HepG2 (cell line): ENCODE results near the gene UNG. TPM values are rescaled to one million over a fixed set of nuclear protein-coding genes. Genes with fewer than 3 reads are reported as not detected.

Experiments used
- CREM ChIP-seq, 2 experiments: sonication (generic) in 1 of 2; formaldehyde crosslinking in 1 of 2; IDR thresholded peaks; 2 replicates each; pipeline versions ENCODE4 v1.4.0 to v1.6.1; 2016 to 2020; ENCODE audit warnings: antibody characterized with exemption in 1 of 2, mild to moderate bottlenecking in 1 of 2, missing genetic modification reagents in 1 of 2
- DRAP1 ChIP-seq: IDR thresholded peaks from 2 replicates; pipeline ENCODE4 v1.6.1; 2016; ENCODE audit warnings: missing genetic modification reagents, missing compliant biosample characterization
- GATAD1 ChIP-seq: IDR thresholded peaks from 2 replicates; pipeline ENCODE4 v1.6.1; 2016; ENCODE audit warnings: missing genetic modification reagents, missing compliant biosample characterization
- IRF2 ChIP-seq: IDR thresholded peaks from 2 replicates; pipeline ENCODE4 v1.6.1; 2018; ENCODE audit warnings: missing genetic modification reagents, missing compliant biosample characterization
- KDM5A ChIP-seq: fragments of 200-600 bp; sonication (generic); IDR thresholded peaks from 2 replicates; pipeline ENCODE4 v1.7.0; 2018; ENCODE audit warnings: antibody characterized with exemption, mild to moderate bottlenecking, low read length, borderline replicate concordance
- NFIB ChIP-seq: sonication (generic); formaldehyde crosslinking; IDR thresholded peaks from 2 replicates; pipeline ENCODE4 v1.9.0; 2021; ENCODE audit warnings: missing genetic modification reagents, mild to moderate bottlenecking, borderline replicate concordance
- POLR2G ChIP-seq: fragments of 200-400 bp; formaldehyde crosslinking; IDR thresholded peaks from 2 replicates; pipeline ENCODE4 v1.6.1; 2018; ENCODE audit warnings: mild to moderate bottlenecking, low read depth, low read length, moderate library complexity
- RBFOX2 ChIP-seq: fragments of 200-400 bp; formaldehyde crosslinking; IDR thresholded peaks from 2 replicates; pipeline ENCODE4 v1.6.1; 2017; ENCODE audit warnings: low read depth, mild to moderate bottlenecking, low read length
- SOX5 ChIP-seq: IDR thresholded peaks from 2 replicates; pipeline ENCODE4 v1.6.1; 2016; ENCODE audit warnings: borderline replicate concordance
- SOX6 ChIP-seq, 2 experiments: fragments of 450-650 bp in 1 of 2; sonication (generic) in 1 of 2; formaldehyde crosslinking in 1 of 2; IDR thresholded peaks; 2 replicates each; pipeline versions ENCODE4 v1.4.0 to v1.6.1; 2017 to 2020; ENCODE audit warnings: antibody characterized with exemption in 1 of 2, mild to moderate bottlenecking in 1 of 2, missing genetic modification reagents in 1 of 2
- TEF ChIP-seq: sonication (generic); formaldehyde crosslinking; IDR thresholded peaks from 2 replicates; pipeline ENCODE4 v1.5.0; 2020; ENCODE audit warnings: missing genetic modification reagents
- ZNF256 ChIP-seq: sonication (generic); formaldehyde crosslinking; conservative IDR thresholded peaks from 2 replicates; pipeline ENCODE4 v1.4.0; 2020; ENCODE audit warnings: missing genetic modification reagents
- ZNF275 ChIP-seq: sonication (generic); formaldehyde crosslinking; IDR thresholded peaks from 2 replicates; pipeline ENCODE4 v1.8.0; 2022; ENCODE audit warnings: missing genetic modification reagents, mild to moderate bottlenecking, inconsistent platforms, borderline replicate concordance
- ZNF432 ChIP-seq: sonication (generic); formaldehyde crosslinking; IDR thresholded peaks from 2 replicates; pipeline ENCODE4 v1.5.0; 2020; ENCODE audit warnings: missing genetic modification reagents, mild to moderate bottlenecking, borderline replicate concordance
- ZNF75D ChIP-seq: sonication (generic); formaldehyde crosslinking; IDR thresholded peaks from 2 replicates; pipeline ENCODE4 v1.8.1; 2023; ENCODE audit warnings: missing genetic modification reagents, mild to moderate bottlenecking, borderline replicate concordance
- polyA plus RNA-seq, 8 experiments: library from polyadenylated mRNA; depleted of rRNA in 3 of 8; stranded (reverse) in 7 of 8; unstranded in 1 of 8; fragments of >200 nt; fragmentation: Illumina TruSeq in 4 of 8; extraction: Trizol in 4 of 8; gene quantifications; 2 replicates each; pipeline versions ENCODE4 v1.2.1 to v1.2.3, GENCODE V29; 2011 to 2016; ENCODE audit warnings: low read depth in 4 of 8, missing spikeins in 1 of 8, mixed read lengths in 1 of 8; ENCODE audit not compliant: insufficient read depth in 1 of 8
- total RNA-seq, 5 experiments: library from RNA; depleted of rRNA; stranded (reverse); fragments of >200 nt; fragmentation: Illumina TruSeq; extraction: Trizol; gene quantifications; 2 replicates each; pipeline ENCODE4 v1.2.3, GENCODE V29; 2016; ENCODE audit warnings: low read depth in 1 of 5
- TF ChIP-seq, protein P1 (sequence below): sonication (generic); formaldehyde crosslinking; IDR thresholded peaks from 2 replicates; pipeline ENCODE4 v1.4.0; 2020; ENCODE audit warnings: missing genetic modification reagents
- TF ChIP-seq, protein P2 (sequence below): sonication (generic); formaldehyde crosslinking; IDR thresholded peaks from 2 replicates; pipeline ENCODE4 v1.5.0; 2020; ENCODE audit warnings: mild to moderate bottlenecking, missing genetic modification reagents, borderline replicate concordance

UNG gene
- total and polyA plus RNA-seq, 2 of the 13 experiments (the other 11 are each of a cell fraction or from before 2014, with no cell fraction given) = 23.3 to 114 TPM

- TF ChIP-seq, protein P1, sequence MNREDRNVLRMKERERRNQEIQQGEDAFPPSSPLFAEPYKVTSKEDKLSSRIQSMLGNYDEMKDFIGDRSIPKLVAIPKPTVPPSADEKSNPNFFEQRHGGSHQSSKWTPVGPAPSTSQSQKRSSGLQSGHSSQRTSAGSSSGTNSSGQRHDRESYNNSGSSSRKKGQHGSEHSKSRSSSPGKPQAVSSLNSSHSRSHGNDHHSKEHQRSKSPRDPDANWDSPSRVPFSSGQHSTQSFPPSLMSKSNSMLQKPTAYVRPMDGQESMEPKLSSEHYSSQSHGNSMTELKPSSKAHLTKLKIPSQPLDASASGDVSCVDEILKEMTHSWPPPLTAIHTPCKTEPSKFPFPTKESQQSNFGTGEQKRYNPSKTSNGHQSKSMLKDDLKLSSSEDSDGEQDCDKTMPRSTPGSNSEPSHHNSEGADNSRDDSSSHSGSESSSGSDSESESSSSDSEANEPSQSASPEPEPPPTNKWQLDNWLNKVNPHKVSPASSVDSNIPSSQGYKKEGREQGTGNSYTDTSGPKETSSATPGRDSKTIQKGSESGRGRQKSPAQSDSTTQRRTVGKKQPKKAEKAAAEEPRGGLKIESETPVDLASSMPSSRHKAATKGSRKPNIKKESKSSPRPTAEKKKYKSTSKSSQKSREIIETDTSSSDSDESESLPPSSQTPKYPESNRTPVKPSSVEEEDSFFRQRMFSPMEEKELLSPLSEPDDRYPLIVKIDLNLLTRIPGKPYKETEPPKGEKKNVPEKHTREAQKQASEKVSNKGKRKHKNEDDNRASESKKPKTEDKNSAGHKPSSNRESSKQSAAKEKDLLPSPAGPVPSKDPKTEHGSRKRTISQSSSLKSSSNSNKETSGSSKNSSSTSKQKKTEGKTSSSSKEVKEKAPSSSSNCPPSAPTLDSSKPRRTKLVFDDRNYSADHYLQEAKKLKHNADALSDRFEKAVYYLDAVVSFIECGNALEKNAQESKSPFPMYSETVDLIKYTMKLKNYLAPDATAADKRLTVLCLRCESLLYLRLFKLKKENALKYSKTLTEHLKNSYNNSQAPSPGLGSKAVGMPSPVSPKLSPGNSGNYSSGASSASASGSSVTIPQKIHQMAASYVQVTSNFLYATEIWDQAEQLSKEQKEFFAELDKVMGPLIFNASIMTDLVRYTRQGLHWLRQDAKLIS = no peak
- no peak for TF ChIP-seq TEF
- no peak for TF ChIP-seq NFIB (CRISPR knock-in tag)
- TF ChIP-seq IRF2 (CRISPR knock-in tag) = 0 out of 2 replicates have a peak, but pooled peaks have one; percentile 24
- TF ChIP-seq CREM (IDR thresholded peaks at IDR 0.05) = 0 out of 2 replicates have a peak, but pooled peaks have one; percentile 28
- no peak for TF ChIP-seq CREM (CRISPR knock-in tag; IDR thresholded peaks at IDR 0.05)
- no peak for TF ChIP-seq ZNF275 (CRISPR knock-in tag)
- TF ChIP-seq, protein P2, sequence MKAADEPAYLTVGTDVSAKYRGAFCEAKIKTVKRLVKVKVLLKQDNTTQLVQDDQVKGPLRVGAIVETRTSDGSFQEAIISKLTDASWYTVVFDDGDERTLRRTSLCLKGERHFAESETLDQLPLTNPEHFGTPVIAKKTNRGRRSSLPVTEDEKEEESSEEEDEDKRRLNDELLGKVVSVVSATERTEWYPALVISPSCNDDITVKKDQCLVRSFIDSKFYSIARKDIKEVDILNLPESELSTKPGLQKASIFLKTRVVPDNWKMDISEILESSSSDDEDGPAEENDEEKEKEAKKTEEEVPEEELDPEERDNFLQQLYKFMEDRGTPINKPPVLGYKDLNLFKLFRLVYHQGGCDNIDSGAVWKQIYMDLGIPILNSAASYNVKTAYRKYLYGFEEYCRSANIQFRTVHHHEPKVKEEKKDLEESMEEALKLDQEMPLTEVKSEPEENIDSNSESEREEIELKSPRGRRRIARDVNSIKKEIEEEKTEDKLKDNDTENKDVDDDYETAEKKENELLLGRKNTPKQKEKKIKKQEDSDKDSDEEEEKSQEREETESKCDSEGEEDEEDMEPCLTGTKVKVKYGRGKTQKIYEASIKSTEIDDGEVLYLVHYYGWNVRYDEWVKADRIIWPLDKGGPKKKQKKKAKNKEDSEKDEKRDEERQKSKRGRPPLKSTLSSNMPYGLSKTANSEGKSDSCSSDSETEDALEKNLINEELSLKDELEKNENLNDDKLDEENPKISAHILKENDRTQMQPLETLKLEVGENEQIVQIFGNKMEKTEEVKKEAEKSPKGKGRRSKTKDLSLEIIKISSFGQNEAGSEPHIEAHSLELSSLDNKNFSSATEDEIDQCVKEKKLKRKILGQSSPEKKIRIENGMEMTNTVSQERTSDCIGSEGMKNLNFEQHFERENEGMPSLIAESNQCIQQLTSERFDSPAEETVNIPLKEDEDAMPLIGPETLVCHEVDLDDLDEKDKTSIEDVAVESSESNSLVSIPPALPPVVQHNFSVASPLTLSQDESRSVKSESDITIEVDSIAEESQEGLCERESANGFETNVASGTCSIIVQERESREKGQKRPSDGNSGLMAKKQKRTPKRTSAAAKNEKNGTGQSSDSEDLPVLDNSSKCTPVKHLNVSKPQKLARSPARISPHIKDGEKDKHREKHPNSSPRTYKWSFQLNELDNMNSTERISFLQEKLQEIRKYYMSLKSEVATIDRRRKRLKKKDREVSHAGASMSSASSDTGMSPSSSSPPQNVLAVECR = peak; percentile 44; the same call in 1 of the 2 replicates
- peak; percentile 70 for TF ChIP-seq POLR2G
- TF ChIP-seq ZNF256 (CRISPR knock-in tag) = 0 out of 2 replicates have a peak, but pooled peaks have one; percentile 16
- no peak for TF ChIP-seq ZNF75D (CRISPR knock-in tag)
- TF ChIP-seq SOX5 (CRISPR knock-in tag) = peak; percentile 45
- peak; percentile 68 for TF ChIP-seq RBFOX2
- no peak for TF ChIP-seq ZNF432
- peak; percentile 42; the same call in 1 of the 2 replicates for TF ChIP-seq KDM5A
- peak; percentile 32; the same call in 1 of the 2 replicates for TF ChIP-seq GATAD1 (CRISPR knock-in tag)
- no peak for TF ChIP-seq SOX6 (IDR thresholded peaks at IDR 0.05)
- TF ChIP-seq SOX6 (CRISPR knock-in tag; IDR thresholded peaks at IDR 0.05) = peak; percentile 16; the same call in 1 of the 2 replicates
- TF ChIP-seq DRAP1 (CRISPR knock-in tag) = peak; percentile 47; the same call in 1 of the 2 replicates
These were observed 32.1 kb upstream of the UNG start (continued) for GRCh38 chr12:109065154-109065852.
